ENCODE results near the gene NUMA1. TPM values are rescaled to one million over a fixed set of nuclear protein-coding genes. Genes with fewer than 3 reads are reported as not detected.

NUMA1 gene
- total RNA-seq, 2 experiments from 2014 or later = 103 to 110 TPM

Other genes with a start within 250 kb of the NUMA1 start
- not detected for gene DEFB108B, start 247.3 kb downstream of the NUMA1 start, total RNA-seq
- gene DEFB131B, start 202.1 kb downstream of the NUMA1 start, total RNA-seq = not detected
- 10 to 100 TPM; 12.1 to 15.0 TPM for gene XNDC1N, start 151.9 kb downstream of the NUMA1 start, total RNA-seq
- gene RNF121, start 151.5 kb downstream of the NUMA1 start, total RNA-seq = 10 to 100 TPM; 48.1 to 50.7 TPM
- 1 to 10 TPM; 6.6 to 7.9 TPM for gene IL18BP, start 81.6 kb downstream of the NUMA1 start, total RNA-seq
- 10 to 100 TPM in 1 of 2 experiments, 1 to 10 TPM in 1; 9.6 to 11.3 TPM for gene LRRC51, start 308 bp upstream of the NUMA1 start, total RNA-seq
- gene LAMTOR1, start 22.8 kb upstream of the NUMA1 start, total RNA-seq = 10 to 100 TPM; 66.9 to 77.0 TPM
- not detected for gene TOMT, start 25.4 kb upstream of the NUMA1 start, total RNA-seq
- 10 to 100 TPM; 53.5 to 59.4 TPM for gene ANAPC15, start 32.2 kb upstream of the NUMA1 start, total RNA-seq
- not detected for gene FOLR3, start 55.2 kb upstream of the NUMA1 start, total RNA-seq
- gene FOLR1, start 111.6 kb upstream of the NUMA1 start, total RNA-seq = not detected
- not detected for gene FOLR2, start 136.3 kb upstream of the NUMA1 start, total RNA-seq
- gene INPPL1, start 144.2 kb upstream of the NUMA1 start, total RNA-seq = 100 to 1,000 TPM in 1 of 2 experiments, 10 to 100 TPM in 1; 93.9 to 104 TPM
- not detected for gene PHOX2A, start 163.6 kb upstream of the NUMA1 start, total RNA-seq